Fibroblast of skin of left biceps (primary cell): ENCODE data around the gene WNT2.

Source experiments
- DNase-seq, 2 experiments: peaks; one replicate each; pipeline ENCODE4 v3.0.0-alpha.2; 2013; ENCODE audit warnings: low read depth in 2 of 2

WNT2 gene

DNA sequence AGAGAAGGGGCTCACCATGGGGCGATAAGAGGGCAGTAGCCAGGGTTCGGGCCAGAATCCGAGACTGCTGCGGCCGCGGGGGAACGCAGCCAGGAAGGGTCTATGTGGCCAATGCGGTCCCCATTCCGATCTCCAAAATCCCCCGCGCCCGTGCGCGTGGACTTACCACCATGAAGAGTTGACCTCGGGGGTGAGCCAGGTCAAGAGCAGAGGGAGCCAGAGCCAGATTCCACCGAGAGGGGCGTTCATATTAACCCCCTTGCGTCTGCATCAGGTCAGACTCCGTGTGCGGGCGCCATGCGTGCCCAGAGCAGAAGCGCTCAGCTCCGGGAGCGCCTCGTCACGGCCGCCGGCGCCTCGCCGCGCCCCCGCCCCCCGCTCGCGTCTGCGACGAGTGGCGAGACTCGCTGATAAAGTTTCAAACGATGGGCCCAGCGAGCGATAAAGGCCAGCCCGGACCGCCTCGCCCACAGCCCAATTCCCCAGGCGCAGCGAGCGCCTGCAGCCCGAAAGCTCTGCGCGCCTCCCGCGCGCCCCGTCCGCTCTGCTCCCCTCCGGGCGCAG lies at the start of gene WNT2:
Gene WNT2, minus strand, starts transcription at position 318 of the 564 bp plus-strand sequence. Its CDS starts 69 bp downstream, at position 249.
- DNase-seq: no peak

DNA sequence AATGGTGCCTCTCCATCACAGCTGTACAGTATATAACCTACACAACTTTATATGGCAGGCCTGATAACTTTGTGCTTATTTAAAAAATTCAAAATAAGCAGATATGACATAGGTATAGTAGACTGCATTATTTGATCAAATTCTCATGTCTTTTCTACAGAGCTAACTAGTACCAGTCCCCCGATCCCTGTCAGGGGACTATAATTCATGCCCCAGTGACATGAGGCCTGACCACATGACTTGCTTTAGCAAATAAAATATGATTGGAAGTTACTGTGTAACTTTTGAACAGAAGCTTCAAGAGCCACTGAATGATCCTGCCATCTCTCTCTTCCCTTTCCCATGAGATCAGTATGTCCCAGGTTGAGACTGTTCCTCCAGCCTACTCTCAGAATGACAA lies 49.2 kb upstream of the WNT2 start:
- no peak for DNase-seq

DNA sequence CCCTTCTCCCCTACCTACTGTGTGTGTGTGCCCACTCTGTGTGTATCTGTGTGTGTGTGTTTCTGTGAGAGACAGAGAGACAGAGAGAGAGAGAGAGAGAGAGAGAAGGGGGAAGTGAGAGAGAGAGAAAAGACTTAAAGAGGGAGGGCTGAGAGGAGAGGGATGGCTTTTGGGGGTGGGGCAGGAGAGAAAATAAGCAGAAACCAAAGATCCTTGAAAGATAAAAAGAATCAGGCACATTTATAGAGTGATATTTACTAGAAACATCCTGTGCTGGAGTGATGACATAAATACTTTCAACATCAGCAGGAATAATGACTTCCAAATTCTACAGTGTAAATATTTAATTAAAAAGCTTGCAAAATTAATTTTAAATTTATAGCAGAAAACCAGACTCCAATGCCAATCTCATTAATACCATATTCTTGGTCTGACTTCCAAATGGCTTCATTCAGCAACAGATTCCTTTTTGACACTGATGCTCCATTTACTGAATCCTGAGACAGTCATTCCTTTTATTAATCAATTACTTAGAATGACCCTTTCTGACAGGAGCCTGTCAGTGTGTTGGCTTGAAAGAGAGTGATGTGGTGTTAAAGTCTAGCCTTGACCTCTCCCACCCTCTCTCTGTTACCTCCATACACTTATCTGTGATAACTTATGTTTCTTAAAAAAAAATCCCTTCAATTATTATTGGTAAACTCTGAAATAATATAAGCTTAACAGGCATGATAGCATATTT lies 41.7 kb upstream of the WNT2 start:
- DNase-seq: no peak

DNA sequence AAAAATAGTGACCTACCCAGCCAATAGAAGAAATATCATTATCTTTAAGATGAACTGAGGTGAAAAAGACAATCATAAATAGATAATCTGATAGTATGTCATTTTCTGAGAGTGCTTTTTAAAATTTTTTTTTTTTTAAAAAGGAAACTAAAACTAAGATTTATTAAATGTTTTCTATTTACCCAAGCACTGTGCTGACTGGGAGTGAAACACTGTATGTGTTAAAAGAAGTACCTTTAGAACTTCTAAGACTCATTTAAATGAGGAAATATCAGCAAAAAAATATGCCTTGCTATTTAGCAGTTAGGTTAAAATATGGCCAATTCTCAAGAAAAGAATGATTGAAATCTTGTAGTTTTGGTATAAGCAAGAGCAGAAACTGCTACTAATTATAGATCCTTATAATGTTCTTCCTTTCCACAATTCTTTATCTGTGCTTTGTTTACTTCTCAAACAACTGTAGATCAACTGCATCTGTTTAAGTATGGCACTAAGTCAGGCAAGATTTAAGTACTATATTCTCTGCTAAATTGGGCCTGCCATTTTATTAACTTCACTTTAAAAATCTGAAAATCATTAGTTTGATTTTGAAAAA lies 39.5 kb upstream of the WNT2 start:
- no peak for DNase-seq

DNA sequence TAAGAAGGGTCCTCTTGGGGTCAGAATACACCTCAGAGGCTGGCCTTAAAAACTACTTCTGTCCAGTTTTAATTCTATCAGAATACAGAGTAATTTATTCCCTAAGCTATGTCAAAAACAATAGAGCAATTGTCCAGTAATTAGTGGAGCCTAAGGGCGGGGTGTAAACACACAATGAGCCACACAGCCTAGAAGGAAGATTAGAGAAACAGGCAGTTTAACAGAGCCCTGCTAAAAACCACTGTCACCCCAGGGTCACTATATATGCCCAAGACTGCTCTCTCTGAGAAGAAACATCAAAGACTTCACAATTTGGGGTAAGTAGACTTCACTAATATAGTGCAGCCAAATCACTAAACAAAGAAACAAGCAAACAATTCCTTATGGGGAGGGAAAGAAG lies 27.2 kb upstream of the WNT2 start:
- DNase-seq: no peak

DNA sequence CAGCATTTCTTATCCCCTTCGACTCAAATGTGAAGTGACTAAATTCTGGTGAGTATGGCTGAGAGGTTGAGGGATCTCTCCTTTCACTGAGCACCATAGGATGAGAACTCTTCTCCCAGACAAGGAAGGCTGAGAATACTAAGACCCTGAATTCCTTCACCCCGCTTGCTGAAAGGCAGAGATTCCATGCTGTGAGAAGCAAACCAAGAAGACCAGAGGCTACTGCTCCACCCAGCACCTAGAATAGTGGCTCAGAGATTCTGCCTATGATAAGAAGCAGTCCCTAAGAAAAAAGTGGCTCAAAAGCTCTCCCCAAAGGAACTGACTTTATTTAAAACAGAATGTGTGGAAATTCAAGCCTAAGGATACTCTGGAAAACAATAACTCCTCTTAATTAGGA lies 26.7 kb upstream of the WNT2 start:
- DNase-seq: no peak

DNA sequence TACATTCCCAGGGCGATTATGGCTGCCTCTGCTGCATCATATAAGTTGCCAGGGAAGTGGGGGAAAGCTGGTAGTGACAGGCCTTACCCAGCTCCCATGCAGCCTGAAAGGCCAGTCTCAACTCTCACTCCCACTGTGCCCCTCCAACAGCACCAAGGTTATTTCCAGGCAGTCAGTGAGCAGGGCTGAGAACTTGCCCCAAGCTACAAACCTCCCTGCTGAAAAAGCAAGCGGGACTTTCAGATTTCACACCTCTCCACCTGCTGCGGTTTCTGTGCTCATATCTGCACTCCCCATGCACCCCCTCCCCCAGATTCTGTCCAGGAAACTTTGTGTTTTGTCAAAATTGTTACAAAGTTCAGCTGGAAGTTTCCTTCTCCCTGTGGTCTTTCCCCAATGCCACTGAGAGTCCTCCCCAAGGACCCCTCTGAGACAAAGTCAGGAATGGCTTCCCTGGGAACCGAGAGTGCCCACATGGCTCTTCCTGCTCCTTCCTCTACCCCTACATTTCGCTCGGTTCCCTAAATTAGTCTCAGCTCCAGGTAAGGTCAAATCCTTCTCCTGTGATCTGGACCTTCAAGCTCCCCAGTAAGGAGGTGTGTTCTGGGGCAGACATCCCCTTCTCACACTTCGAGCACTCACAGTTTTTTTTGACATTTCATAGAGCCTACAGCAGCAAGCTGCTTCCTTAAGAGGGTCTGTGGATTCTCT lies 25.3 kb upstream of the WNT2 start:
- DNase-seq: no peak

DNA sequence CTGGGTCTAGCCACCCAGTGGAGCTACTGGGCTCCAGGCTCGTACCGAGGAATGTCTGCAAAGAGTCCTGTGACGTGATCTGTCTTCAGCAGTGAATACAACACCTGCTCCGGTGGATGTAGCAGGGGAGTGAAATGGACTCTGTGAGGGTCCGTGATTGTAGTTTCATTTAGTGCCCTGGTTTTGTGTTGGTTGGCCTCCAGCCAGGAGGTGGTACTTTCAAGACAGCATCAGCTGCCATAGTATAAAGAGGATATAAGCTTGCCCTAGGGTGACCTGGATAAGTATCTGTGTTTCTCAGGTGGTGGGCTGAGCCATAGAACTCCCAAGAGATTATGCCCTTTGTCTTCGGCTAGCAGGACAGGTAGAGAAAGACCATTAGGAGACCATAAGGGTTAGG lies 24.6 kb upstream of the WNT2 start:
- no peak for DNase-seq

DNA sequence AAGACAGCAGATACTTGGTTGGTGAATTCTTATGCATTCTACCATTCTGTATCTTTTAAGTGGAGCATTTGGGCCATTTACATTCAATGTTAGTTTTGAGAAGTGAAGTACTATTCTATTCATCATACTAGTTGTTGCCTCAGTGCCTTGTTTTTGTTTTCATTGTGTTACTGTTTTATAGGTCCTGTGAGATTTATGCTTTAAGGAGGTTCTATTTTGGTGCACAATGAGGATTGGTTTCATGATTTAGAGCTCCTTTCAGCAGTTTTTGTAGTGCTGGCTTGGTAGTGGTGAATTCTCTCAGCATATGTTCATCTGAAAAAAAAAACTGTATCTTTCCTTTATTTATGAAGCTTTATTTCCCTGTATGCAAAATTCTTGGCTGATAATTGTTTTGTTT lies 23.3 kb upstream of the WNT2 start:
- no peak for DNase-seq

DNA sequence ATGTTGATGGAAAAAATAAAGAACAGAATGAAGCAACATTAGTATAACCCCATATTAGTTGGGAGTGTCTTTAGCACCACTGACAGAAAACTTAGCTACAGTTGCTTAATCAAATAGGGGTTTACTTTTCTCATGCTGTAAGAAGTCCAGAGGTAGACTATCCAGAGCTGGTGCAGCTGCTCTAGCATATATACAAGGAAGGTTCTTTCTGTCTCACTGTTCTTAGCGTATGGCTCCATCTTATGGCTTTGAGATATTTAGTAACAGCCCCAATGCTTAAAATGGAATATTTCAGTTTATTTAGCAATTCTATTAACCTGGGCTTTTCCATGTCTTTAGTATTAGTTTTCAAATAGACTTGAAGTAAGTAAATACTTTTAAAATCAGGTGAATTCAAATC lies 15.2 kb upstream of the WNT2 start:
- peak in 1 of 2 experiments; percentile 24 for DNase-seq

DNA sequence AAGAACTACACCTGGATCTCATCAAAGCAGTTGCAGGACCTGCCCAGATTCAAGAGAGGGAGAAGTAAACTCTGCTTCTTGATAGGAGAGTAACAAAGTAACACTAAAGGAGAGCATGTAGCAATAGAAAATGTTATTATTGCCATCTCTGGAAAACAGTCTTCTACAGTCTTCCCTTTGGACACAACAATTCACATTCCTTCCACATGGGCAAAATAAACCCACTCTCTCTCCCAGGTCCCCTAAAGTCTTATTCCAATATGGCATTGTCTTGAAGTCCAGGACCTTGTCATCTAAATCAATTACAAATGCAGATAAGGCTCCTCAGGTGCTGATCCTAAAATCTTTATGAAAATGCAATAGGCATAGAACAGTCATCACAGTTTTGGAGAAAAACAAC lies 10.3 kb upstream of the WNT2 start:
- no peak for DNase-seq

DNA sequence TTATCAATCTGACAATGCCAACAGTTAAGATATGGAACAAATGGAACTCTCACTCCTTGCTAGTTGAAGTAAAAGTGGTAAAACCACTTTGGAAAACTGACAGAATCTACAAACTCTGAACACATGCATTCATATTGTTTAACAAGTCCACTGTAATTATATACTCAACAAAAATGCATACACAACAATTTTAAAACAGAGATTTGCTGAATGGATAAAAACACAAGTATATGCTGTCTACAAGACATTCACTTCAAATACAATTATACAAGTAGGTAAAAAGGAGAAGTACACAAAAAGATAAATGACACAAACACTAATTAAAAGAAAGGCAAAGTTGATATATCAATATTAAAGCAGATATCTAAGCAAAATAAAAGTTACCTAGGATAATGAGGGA lies 9.2 kb upstream of the WNT2 start:
- no peak for DNase-seq

DNA sequence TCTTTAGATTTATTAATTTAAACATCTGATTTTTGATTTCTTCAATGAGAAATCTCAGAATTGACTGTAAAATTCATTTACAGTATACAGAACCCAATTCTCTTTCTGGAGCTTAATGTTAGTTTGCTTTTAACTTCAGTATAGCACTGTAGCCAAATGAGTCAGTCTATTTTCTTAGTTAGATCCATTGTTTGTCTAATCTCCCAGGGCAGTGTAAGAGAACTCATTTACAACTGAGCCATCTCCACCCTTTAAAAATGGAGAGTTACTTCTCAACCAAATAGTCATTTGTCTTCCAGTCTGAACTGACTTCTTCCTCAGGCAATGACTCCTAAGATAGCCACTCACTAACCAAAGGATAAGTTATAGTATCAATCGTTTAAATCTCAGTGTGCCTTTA lies 3.0 kb upstream of the WNT2 start:
- no peak for DNase-seq

DNA sequence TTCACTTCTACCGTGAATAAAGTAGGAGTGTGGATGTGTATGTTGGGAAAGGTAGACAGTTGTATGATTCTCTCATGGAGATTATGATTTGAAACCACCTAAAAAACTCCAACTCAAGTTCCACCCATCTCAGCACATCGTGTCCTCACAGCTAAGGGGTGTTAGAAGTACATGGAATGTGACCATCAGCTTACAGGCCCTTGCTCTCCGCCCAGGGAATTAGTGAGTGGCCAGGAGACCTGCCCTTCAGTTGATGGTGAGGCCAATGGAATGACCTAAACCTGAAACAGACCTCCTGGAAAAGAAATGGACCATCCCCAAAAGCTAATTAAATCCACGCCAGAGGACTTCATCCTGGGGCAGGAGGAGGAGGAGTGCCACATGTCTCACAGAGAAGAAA lies 2.1 kb upstream of the WNT2 start:
- no peak for DNase-seq

DNA sequence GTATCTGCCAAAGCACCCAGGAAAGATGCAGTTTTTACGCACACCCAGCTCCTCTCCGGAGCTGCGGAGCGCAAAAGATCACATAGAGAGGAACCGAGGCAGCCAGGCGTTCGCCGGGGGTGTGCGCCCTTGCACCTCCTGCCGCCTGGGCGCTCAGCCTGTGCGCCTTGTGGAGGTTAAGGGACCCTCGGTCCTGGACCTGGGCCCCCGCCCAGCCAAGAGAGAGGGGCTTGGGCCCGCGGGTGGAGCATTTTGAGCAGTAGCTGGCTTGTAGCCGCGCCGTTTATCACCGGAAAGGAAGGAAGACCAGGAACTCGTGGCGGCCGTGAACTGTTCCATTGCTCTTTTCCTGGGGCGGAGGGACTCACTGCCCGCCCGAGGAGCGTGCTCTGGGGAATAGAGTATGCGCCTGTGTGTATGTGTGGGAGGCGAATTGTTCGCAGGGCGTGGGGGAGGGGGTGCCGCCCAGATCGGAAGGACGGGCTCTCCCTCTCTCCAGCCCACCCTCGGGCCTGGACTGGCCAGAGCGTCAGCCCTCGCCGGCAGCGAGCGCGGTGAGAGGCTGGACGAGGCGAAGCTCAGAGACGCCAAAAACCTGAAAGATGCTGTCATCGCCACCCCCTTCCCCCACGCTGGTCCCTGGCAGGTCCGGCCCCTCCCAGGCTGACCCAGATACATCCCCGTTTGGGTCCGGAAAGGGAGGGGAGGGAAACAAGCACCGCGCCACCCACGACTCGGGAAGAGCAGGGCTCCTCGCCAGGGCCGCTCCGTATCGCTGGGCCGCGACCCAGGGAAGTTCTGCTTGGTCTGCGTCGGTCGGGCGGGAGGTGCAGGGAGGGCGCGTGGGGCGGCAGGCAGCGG lies 1.2 kb upstream of the WNT2 start:
- DNase-seq: no peak

DNA sequence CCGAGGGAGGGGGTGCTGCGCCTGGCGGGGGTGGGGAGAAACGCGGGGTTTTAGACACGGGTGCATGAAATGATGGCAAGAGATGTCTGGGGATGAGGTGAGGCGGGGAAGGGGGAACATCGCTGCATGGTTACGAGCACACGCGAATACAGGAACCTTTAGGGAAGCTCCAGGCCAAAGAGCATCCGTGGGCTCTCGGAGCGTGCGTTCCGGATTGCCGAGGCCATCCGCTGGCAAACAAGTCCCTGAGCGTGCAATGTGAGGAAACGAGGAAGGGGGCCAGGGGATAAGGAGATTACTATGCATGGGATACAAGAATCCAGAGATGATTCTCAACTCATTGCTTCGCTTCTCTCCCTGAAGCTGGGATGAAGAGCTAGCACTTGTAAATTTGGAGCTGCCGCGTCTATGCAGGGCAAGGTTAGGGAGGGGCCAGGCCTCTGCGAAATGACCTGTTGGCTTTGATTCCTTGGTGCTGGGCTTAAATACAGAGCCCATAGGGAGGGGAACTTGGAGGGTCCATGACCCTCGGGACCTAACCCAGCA lies 520 bp upstream of the WNT2 start:
- DNase-seq: no peak

DNA sequence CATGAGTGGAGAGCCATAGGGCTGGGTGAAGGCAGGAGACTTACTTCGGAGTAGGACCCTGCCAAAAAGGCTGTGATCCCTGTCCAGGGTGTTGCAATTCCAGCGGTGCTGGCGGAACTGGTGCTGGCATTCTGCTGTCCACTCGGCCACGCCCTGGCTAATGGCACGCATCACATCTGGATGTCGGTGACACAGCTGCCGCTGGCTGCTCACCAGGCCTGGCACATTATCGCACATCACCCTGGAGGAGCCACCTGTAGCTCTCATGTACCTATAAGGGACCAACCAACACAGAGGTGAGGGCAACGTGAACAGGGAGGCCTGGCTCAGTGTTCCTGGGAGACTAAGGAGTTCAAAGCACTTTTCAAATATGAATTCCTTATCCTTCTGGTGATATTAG lies 2.3 kb downstream of the WNT2 start:
- no peak for DNase-seq

DNA sequence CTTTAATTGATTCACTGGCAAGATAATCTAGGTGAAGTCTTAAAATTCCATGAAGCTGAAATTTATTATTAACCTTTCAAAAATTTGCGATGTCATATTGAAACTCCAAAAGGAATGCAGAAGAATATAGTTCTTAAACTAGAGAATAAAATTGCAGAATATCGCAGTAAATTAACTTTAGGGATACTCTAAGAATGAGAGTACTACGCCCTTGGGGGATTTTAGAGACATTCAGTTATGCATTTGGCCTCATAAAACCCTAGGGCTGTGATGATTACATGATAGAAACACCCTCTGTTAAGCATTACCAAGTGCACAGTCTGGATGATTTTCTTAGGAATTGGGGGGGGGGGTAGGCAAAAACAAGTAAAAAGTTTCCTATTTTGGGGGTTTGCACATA lies 3.7 kb downstream of the WNT2 start:
- DNase-seq: no peak

DNA sequence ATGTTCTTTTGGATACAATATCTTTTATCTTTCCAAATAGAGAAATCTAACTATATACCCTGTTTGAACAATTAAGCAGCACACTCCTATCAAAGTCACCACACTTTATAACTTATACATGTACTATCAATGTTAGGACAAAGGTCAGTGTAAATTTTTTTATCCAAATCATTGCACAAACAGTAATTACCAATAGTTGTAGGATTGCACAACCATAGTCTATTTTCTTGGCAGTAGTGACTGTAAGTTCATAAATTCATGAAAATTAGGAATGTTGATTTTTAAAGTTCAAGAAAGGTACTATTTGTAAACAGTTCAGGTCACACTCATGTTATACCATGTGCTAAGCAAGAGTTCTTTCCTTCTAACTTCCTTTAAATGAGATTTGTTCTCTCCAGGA lies 9.3 kb downstream of the WNT2 start:
- no peak for DNase-seq

DNA sequence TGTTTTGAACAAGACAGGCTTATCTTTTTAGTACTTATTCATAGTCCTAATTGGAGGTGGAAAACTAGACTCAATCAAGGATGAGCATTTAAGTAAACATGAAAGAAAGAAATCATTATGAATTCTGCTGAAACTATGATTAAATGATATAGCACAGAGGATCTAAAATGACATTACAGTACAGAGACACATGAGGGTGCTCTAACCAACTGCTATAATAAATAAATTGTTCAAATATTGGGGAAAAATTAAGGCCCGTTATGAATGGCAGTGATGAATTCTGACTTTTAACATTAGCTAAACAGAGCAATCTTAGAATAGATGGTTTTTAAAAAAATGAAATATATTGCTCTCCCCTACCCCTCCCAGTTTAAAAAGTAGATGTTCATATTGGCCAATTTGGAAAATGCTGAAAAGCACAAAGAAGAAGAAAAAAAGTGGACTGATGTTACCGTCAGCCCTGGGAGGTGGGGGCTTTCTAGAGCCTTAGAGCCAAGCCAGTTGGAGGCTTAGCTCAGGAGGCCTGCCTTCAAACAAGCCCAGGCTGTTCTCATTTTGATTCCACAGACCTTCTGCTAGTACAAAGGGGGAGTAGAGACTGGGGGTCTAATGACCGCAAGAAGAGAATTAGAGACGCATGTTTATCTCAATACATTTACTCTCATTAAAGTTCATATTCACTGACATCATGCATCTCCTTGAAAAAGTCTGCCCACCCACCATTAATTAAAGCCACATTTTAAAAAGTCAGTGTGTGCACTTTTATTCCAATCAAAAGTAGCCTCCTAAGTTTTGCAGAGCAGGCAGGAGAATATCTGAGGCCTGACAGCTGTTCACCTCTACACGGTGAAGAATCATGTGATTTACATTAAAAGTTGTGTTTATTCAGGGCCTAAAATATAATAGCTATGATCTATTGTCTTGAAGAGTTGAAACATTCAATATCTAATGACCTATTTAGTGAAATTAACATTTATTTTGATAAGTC lies 10.0 kb downstream of the WNT2 start:
- DNase-seq: no peak
